ENCODE data around the gene NOXA1. TPM values are rescaled to one million over a fixed set of nuclear protein-coding genes. Genes with fewer than 3 reads are reported as not detected.

Gene NOXA1
- total RNA-seq, 4 donors from 2014 or later, result 3.1 to 5.6 (median 4.4) TPM

- TF ChIP-seq POLR2A (IDR thresholded peaks at IDR 0.05) (no peak), CTCF (IDR thresholded peaks at IDR 0.05) (no peak)
- no peak for DNase-seq (ENCODE audit: low spot score in 2 of 2)
- intact Hi-C loops (cut with DNase I; ENCODE audit: low total_unique reads), result loop anchor here (5.0 kb wide), 1 partner anchor 108 kb away; no protein-coding TSS in a partner anchor
These were observed 18.1 kb upstream of the NOXA1 start for GRCh38 chr9:137404961-137405567.

GRCh38 chr9:137405677-137406081, 17.5 kb upstream of the NOXA1 start:
- WGBS, 2 donors, result 88 to 93% methylated on average over 11 of the region's 11 CpGs
- TF ChIP-seq POLR2A (IDR thresholded peaks at IDR 0.05) (no peak), CTCF (IDR thresholded peaks at IDR 0.05) (no peak)

More at GRCh38 chr9:137404961-137405567, 18.1 kb upstream of the NOXA1 start:
- no peak overlapping the region for H3K4me3 ChIP-seq (ENCODE audit: low read depth, poor library complexity, severe bottlenecking)
- WGBS, 2 donors, result 95% methylated on average over 14 to 21 of the region's 24 CpGs

GRCh38 chr9:137406085-137406760, 17.0 kb upstream of the NOXA1 start:
- no peak for DNase-seq (ENCODE audit: low spot score in 2 of 2)
- no peak overlapping the region for H3K4me3 ChIP-seq (ENCODE audit: low read depth, poor library complexity, severe bottlenecking)
- intact Hi-C loops (cut with DNase I; ENCODE audit: low total_unique reads), result loop anchor here (5.0 kb wide), 1 partner anchor 109 kb away; no protein-coding TSS in a partner anchor
- TF ChIP-seq CTCF (IDR thresholded peaks at IDR 0.05) (no peak), POLR2A (IDR thresholded peaks at IDR 0.05) (no peak)
- WGBS, 2 donors, result 39 to 51% methylated on average over 20 of the region's 20 CpGs

More at GRCh38 chr9:137405677-137406081, 17.5 kb upstream of the NOXA1 start:
- DNase-seq (ENCODE audit: low spot score in 2 of 2), result no peak
- H3K4me3 ChIP-seq (ENCODE audit: low read depth, poor library complexity, severe bottlenecking), result no peak overlapping the region
- intact Hi-C loops (cut with DNase I; ENCODE audit: low total_unique reads), result loop anchor here (5.0 kb wide), 1 partner anchor 108 kb away; no protein-coding TSS in a partner anchor

- 5 to 9% methylated on average over 23 to 33 of the region's 63 CpGs for WGBS, 2 donors
- peak in 1 of 2 donors; percentile 91 for DNase-seq (ENCODE audit: low spot score in 2 of 2)
- H3K4me3 ChIP-seq (ENCODE audit: low read depth, poor library complexity, severe bottlenecking), result no peak overlapping the region
- intact Hi-C loops (cut with DNase I; ENCODE audit: low total_unique reads), result loop anchor here (5.0 kb wide), 1 partner anchor 110 kb away; no protein-coding TSS in a partner anchor
- TF ChIP-seq CTCF (IDR thresholded peaks at IDR 0.05) (no peak), POLR2A (IDR thresholded peaks at IDR 0.05) (no peak)
These were observed 16.2 kb upstream of the NOXA1 start for GRCh38 chr9:137406876-137407589.

- 59 to 61% methylated on average over 28 of the region's 31 CpGs for WGBS, 2 donors
- intact Hi-C loops (cut with DNase I; ENCODE audit: low total_unique reads), result loop anchor here (5.0 kb wide), 1 partner anchor 110 kb away; no protein-coding TSS in a partner anchor
- TF ChIP-seq CTCF (IDR thresholded peaks at IDR 0.05) (no peak), POLR2A (IDR thresholded peaks at IDR 0.05) (no peak)
These were observed 15.4 kb upstream of the NOXA1 start for GRCh38 chr9:137407590-137408300.

More at GRCh38 chr9:137407590-137408300, 15.4 kb upstream of the NOXA1 start:
- DNase-seq (ENCODE audit: low spot score in 2 of 2), result no peak
- no peak overlapping the region for H3K4me3 ChIP-seq (ENCODE audit: low read depth, poor library complexity, severe bottlenecking)

Data from lower leg skin (tissue), 4 donors.